ENCODE data around the gene DZIP1L. TPM values are rescaled to one million over a fixed set of nuclear protein-coding genes. Genes with fewer than 3 reads are reported as not detected.
A peak's percentile ranks its signal among the peaks of the same experiment; 100 is the strongest.

DZIP1L gene
- total RNA-seq, 2 experiments from 2014 or later = not detected

DNA sequence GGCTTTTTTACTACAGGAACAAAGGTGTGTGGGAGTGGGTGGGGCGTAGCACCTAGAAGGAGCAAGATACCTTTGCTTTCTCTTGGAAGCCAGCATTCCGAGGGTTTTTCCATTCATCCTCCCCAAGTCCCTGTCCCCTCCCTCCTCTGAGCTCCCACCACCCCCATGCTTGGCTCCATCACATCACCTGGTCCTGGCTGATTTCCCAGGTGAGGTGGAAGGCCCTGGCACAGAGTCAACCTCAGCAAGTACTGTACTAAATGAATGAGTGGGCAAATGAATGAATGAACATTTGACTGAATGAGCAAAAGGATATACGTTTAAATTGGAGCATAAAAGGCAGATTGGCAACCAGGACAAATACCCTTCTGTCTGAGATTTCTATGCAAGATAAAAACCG is 45.4 kb downstream of the DZIP1L start:
- ChIA-PET POLR2A (no interaction called here), CTCF (no interaction called here)
- H3K27me3 Mint-ChIP-seq = peaks cover 12% of the 10 kb centered on the region
- TF ChIP-seq, protein P1, sequence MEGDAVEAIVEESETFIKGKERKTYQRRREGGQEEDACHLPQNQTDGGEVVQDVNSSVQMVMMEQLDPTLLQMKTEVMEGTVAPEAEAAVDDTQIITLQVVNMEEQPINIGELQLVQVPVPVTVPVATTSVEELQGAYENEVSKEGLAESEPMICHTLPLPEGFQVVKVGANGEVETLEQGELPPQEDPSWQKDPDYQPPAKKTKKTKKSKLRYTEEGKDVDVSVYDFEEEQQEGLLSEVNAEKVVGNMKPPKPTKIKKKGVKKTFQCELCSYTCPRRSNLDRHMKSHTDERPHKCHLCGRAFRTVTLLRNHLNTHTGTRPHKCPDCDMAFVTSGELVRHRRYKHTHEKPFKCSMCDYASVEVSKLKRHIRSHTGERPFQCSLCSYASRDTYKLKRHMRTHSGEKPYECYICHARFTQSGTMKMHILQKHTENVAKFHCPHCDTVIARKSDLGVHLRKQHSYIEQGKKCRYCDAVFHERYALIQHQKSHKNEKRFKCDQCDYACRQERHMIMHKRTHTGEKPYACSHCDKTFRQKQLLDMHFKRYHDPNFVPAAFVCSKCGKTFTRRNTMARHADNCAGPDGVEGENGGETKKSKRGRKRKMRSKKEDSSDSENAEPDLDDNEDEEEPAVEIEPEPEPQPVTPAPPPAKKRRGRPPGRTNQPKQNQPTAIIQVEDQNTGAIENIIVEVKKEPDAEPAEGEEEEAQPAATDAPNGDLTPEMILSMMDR (IDR thresholded peaks at IDR 0.05) = no peak
- no peak overlapping the region for H3K4me3 Mint-ChIP-seq
- ATAC-seq (ENCODE audit: poor library complexity) (no peak), DNase-seq (no peak)
- no peaks in the 10 kb centered on the region for H3K9me3 Mint-ChIP-seq
- Histone ChIP-seq H3K27ac (ENCODE audit: low read depth in 1 of 2, low read length in 2 of 2) (no peak overlapping the region), H3K9me3 (ENCODE audit: control insufficient read depth in 1 of 2, insufficient read depth in 1 of 2, low read length in 2 of 2) (no peaks in the 10 kb centered on the region), H3K4me3 (ENCODE audit: low read length) (no peak overlapping the region), H3K4me1 (ENCODE audit: insufficient read depth, low read length) (no peaks in the 10 kb centered on the region), H3K27me3 (ENCODE audit: control insufficient read depth in 1 of 2, insufficient read depth in 2 of 2, low read length in 2 of 2) (no peaks in the 10 kb centered on the region), H3K36me3 (ENCODE audit: insufficient read depth, low read length) (no peaks in the 10 kb centered on the region)
- H3K4me1 Mint-ChIP-seq (ENCODE audit: low read depth) = no peaks in the 10 kb centered on the region
- no peak overlapping the region for H3K27ac Mint-ChIP-seq
- H3K36me3 Mint-ChIP-seq (ENCODE audit: low read depth) = no peaks in the 10 kb centered on the region
- intact Hi-C loops (cut with DNase I, micrococcal nuclease) = loop anchor here in 1 of 2 experiments (5.0 kb wide), 1 partner anchor 857 kb away; no protein-coding TSS in a partner anchor

DNA sequence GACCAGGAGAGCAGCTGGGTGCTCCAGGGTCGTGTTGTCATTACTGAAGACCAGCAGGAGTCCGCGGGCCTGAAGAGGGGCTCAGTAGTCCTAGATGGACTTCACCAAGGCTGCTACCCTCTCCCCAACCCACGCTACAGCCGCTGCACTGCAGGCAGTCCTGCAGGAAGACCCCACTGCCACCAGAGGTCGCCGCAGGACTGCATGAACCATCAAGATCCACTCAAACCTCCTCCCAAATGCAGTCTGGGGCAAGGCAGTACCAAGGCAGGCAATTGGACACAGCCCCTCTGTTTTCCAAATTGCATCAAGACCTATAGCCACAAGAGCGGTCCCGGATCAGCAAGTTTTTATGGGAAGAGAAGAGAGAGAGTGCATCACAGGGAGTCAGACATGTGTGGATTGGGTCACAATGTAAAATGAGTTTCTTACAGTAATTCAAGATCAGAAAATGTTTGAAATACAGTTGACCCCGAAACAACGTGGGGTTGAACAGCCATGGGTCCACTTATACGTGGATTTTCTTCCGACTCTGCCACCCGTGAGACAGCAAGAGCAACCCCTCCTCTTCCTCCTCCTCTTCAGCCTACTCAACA is 46.7 kb downstream of the DZIP1L start:
- Histone ChIP-seq H3K27ac (ENCODE audit: low read depth in 1 of 2, low read length in 2 of 2) (no peak overlapping the region), H3K36me3 (ENCODE audit: insufficient read depth, low read length) (no peaks in the 10 kb centered on the region), H3K4me1 (ENCODE audit: insufficient read depth, low read length) (no peaks in the 10 kb centered on the region), H3K4me3 (ENCODE audit: low read length) (no peak overlapping the region), H3K9me3 (ENCODE audit: control insufficient read depth in 1 of 2, insufficient read depth in 1 of 2, low read length in 2 of 2) (no peaks in the 10 kb centered on the region), H3K27me3 (ENCODE audit: control insufficient read depth in 1 of 2, insufficient read depth in 2 of 2, low read length in 2 of 2) (no peaks in the 10 kb centered on the region)
- TF ChIP-seq, protein P1 (IDR thresholded peaks at IDR 0.05) = peak; percentile 79
- no peaks in the 10 kb centered on the region for H3K36me3 Mint-ChIP-seq (ENCODE audit: low read depth)
- peak; percentile 77 for ATAC-seq (ENCODE audit: poor library complexity)
- no peak overlapping the region for H3K4me3 Mint-ChIP-seq
- peak; percentile 53 to 82 (median 64) for DNase-seq
- peaks cover 12% of the 10 kb centered on the region for H3K27me3 Mint-ChIP-seq
- ChIA-PET POLR2A (no interaction called here), CTCF (no interaction called here)
- H3K9me3 Mint-ChIP-seq = no peaks in the 10 kb centered on the region
- intact Hi-C loops (cut with DNase I, micrococcal nuclease) = loop anchor here (1.0 to 5.0 kb wide), 3 partner anchors 51 to 849 kb away; no protein-coding TSS in a partner anchor
- no peaks in the 10 kb centered on the region for H3K4me1 Mint-ChIP-seq (ENCODE audit: low read depth)
- no peak overlapping the region for H3K27ac Mint-ChIP-seq

DNA sequence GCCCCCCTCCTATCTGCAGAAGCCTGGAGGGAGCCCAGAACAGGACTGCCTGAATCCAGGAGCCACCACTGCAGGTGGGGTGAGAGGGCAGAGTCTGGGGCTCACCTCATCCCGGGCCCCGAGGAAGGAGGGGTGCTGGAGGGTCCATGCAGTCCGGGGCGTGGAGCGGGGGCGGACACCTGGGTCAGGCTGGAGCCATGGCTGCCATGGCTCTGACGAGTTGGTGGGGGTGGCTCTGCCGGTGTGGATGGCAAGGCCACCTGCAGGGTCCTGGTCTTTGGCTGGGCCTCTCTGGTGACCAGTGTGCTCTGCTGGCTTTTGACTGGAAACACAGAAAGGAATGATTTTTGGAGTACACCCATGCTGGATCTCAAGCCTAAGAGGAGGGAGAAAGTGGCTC is 47.4 kb downstream of the DZIP1L start:
- Mint-ChIP-seq H3K27me3 (peaks cover 8% of the 10 kb centered on the region), H3K4me3 (no peak overlapping the region), H3K9me3 (no peaks in the 10 kb centered on the region), H3K36me3 (ENCODE audit: low read depth) (no peaks in the 10 kb centered on the region), H3K4me1 (ENCODE audit: low read depth) (no peaks in the 10 kb centered on the region), H3K27ac (no peak overlapping the region)
- H3K4me1 ChIP-seq (ENCODE audit: insufficient read depth, low read length) = no peaks in the 10 kb centered on the region
- H3K36me3 ChIP-seq (ENCODE audit: insufficient read depth, low read length) = no peaks in the 10 kb centered on the region
- H3K4me3 ChIP-seq (ENCODE audit: low read length) = no peak overlapping the region
- intact Hi-C loops (cut with DNase I, micrococcal nuclease) = loop anchor here (1.0 to 5.0 kb wide), 3 partner anchors 51 to 849 kb away; no protein-coding TSS in a partner anchor
- H3K27ac ChIP-seq (ENCODE audit: low read depth in 1 of 2, low read length in 2 of 2) = no peak overlapping the region
- H3K9me3 ChIP-seq (ENCODE audit: control insufficient read depth in 1 of 2, insufficient read depth in 1 of 2, low read length in 2 of 2) = no peaks in the 10 kb centered on the region
- no peak for DNase-seq
- ATAC-seq (ENCODE audit: poor library complexity) = no peak
- TF ChIP-seq, protein P1 (IDR thresholded peaks at IDR 0.05) = no peak
- CTCF ChIA-PET = no interaction called here
- H3K27me3 ChIP-seq (ENCODE audit: control insufficient read depth in 1 of 2, insufficient read depth in 2 of 2, low read length in 2 of 2) = no peaks in the 10 kb centered on the region
- POLR2A ChIA-PET = no interaction called here

Measured in CD4-positive, alpha-beta T cell (primary cell).